ENCODE results near the gene MYB.

MYB gene

DNA sequence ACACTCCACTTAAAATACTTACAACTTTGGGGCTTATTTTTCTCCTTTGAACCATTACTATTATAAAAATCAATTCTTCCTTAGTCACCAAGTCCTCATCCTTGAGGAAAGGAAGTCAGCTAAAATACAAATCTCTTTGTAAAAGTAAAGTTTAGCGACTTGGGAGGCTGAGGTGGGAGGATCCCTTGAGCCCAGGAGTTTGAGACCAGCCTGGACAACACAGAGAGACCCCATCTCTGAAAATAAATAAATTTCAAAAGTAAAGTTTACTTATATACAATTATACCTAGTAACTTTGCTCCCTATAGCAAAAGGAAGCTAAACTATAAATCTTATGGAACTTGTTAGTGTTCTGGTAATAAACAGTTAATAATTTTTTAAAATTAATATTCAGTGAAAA lies 40.4 kb downstream of the MYB start:
- no peak overlapping the region for H3K9ac ChIP-seq (ENCODE audit: low read depth, low read length, poor library complexity, severe bottlenecking)
- H3K9me3 ChIP-seq (ENCODE audit: insufficient read depth, low read depth, low read length) = no peaks in the 10 kb centered on the region
- no peak overlapping the region for H3K4me2 ChIP-seq (ENCODE audit: low read depth, low read length, poor library complexity, severe bottlenecking)
- no peak overlapping the region for H2AFZ ChIP-seq (ENCODE audit: low read length)
- peaks cover 55% of the 10 kb centered on the region for H3K36me3 ChIP-seq (ENCODE audit: insufficient read depth, low read length)
- H3K4me1 ChIP-seq (ENCODE audit: insufficient read depth, low read length, poor library complexity, severe bottlenecking) = no peaks in the 10 kb centered on the region
- peaks cover 32% of the 10 kb centered on the region for H3F3A ChIP-seq (ENCODE audit: low read depth)
- H3K27me3 ChIP-seq (ENCODE audit: insufficient read depth, low read length, poor library complexity, severe bottlenecking) = no peaks in the 10 kb centered on the region
- H3K79me2 ChIP-seq (ENCODE audit: insufficient read depth, low read length) = peaks cover 4% of the 10 kb centered on the region; the same call in 1 of the 2 replicates
- H3K9me2 ChIP-seq (replicated peaks; ENCODE audit: low read depth, low read length) = no peaks in the 10 kb centered on the region
- peaks cover 12% of the 10 kb centered on the region for H4K20me1 ChIP-seq (ENCODE audit: insufficient read depth, low read length, poor library complexity, severe bottlenecking)
- TF ChIP-seq, protein P1, sequence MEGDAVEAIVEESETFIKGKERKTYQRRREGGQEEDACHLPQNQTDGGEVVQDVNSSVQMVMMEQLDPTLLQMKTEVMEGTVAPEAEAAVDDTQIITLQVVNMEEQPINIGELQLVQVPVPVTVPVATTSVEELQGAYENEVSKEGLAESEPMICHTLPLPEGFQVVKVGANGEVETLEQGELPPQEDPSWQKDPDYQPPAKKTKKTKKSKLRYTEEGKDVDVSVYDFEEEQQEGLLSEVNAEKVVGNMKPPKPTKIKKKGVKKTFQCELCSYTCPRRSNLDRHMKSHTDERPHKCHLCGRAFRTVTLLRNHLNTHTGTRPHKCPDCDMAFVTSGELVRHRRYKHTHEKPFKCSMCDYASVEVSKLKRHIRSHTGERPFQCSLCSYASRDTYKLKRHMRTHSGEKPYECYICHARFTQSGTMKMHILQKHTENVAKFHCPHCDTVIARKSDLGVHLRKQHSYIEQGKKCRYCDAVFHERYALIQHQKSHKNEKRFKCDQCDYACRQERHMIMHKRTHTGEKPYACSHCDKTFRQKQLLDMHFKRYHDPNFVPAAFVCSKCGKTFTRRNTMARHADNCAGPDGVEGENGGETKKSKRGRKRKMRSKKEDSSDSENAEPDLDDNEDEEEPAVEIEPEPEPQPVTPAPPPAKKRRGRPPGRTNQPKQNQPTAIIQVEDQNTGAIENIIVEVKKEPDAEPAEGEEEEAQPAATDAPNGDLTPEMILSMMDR (conservative IDR thresholded peaks at IDR 0.05; ENCODE audit: low read length) = no peak
- TF ChIP-seq EZH2phosphoT487 (IDR thresholded peaks at IDR 0.05; ENCODE audit: borderline replicate concordance) = no peak
- no peak overlapping the region for H3K4me3 ChIP-seq (ENCODE audit: low read length, poor library complexity, severe bottlenecking)

GRCh38 chr6:135222623-135223022 lies 41.5 kb downstream of the MYB start:
- Histone ChIP-seq H3K4me3 (ENCODE audit: low read length, poor library complexity, severe bottlenecking) (no peak overlapping the region), H3F3A (ENCODE audit: low read depth) (peaks cover 29% of the 10 kb centered on the region), H3K27me3 (ENCODE audit: insufficient read depth, low read length, poor library complexity, severe bottlenecking) (no peaks in the 10 kb centered on the region), H2AFZ (ENCODE audit: low read length) (no peak overlapping the region), H3K79me2 (ENCODE audit: insufficient read depth, low read length) (peaks cover 3% of the 10 kb centered on the region; the same call in 1 of the 2 replicates), H4K20me1 (ENCODE audit: insufficient read depth, low read length, poor library complexity, severe bottlenecking) (peaks cover 7% of the 10 kb centered on the region), H3K4me1 (ENCODE audit: insufficient read depth, low read length, poor library complexity, severe bottlenecking) (no peaks in the 10 kb centered on the region), H3K9me3 (ENCODE audit: insufficient read depth, low read depth, low read length) (no peaks in the 10 kb centered on the region), H3K9me2 (replicated peaks; ENCODE audit: low read depth, low read length) (no peaks in the 10 kb centered on the region), H3K4me2 (ENCODE audit: low read depth, low read length, poor library complexity, severe bottlenecking) (no peak overlapping the region), H3K36me3 (ENCODE audit: insufficient read depth, low read length) (peaks cover 45% of the 10 kb centered on the region), H3K9ac (ENCODE audit: low read depth, low read length, poor library complexity, severe bottlenecking) (no peak overlapping the region)
- TF ChIP-seq, protein P1 (conservative IDR thresholded peaks at IDR 0.05; ENCODE audit: low read length) = no peak
- no peak for TF ChIP-seq EZH2phosphoT487 (IDR thresholded peaks at IDR 0.05; ENCODE audit: borderline replicate concordance)

- peaks cover 2% of the 10 kb centered on the region for H4K20me1 ChIP-seq (ENCODE audit: insufficient read depth, low read length, poor library complexity, severe bottlenecking)
- H3K9ac ChIP-seq (ENCODE audit: low read depth, low read length, poor library complexity, severe bottlenecking) = no peak overlapping the region
- peaks cover 25% of the 10 kb centered on the region for H3F3A ChIP-seq (ENCODE audit: low read depth)
- H3K4me1 ChIP-seq (ENCODE audit: insufficient read depth, low read length, poor library complexity, severe bottlenecking) = no peaks in the 10 kb centered on the region
- no peaks in the 10 kb centered on the region for H3K79me2 ChIP-seq (ENCODE audit: insufficient read depth, low read length)
- H3K27me3 ChIP-seq (ENCODE audit: insufficient read depth, low read length, poor library complexity, severe bottlenecking) = no peaks in the 10 kb centered on the region
- no peak overlapping the region for H2AFZ ChIP-seq (ENCODE audit: low read length)
- no peak overlapping the region for H3K4me2 ChIP-seq (ENCODE audit: low read depth, low read length, poor library complexity, severe bottlenecking)
- no peaks in the 10 kb centered on the region for H3K9me2 ChIP-seq (replicated peaks; ENCODE audit: low read depth, low read length)
- H3K4me3 ChIP-seq (ENCODE audit: low read length, poor library complexity, severe bottlenecking) = no peak overlapping the region
- H3K36me3 ChIP-seq (ENCODE audit: insufficient read depth, low read length) = peaks cover 31% of the 10 kb centered on the region
- H3K9me3 ChIP-seq (ENCODE audit: insufficient read depth, low read depth, low read length) = no peaks in the 10 kb centered on the region
- TF ChIP-seq, protein P1 (conservative IDR thresholded peaks at IDR 0.05; ENCODE audit: low read length) = no peak
- no peak for TF ChIP-seq EZH2phosphoT487 (IDR thresholded peaks at IDR 0.05; ENCODE audit: borderline replicate concordance)
These were observed 43.0 kb downstream of the MYB start for GRCh38 chr6:135224037-135224647.
